Muscle of back (tissue), 13 donors: Measurements from ENCODE around the gene HIPK2. TPM values are rescaled to one million over a fixed set of nuclear protein-coding genes. Genes with fewer than 3 reads are reported as not detected.

Experiments
- DNase-seq, 3 donors: peaks; one replicate each; pipeline versions ENCODE4 v3.0.0 to v3.0.0-alpha.2; 2013
- long read RNA-seq, 9 donors: transcript quantifications; one replicate each; lab custom pipeline, GENCODE V29; 2026
- polyA plus RNA-seq, 10 donors: library from polyadenylated mRNA; unstranded; fragments of 120-200 nt; gene quantifications; one replicate each; pipeline ENCODE4 v1.2.1, GENCODE V29; 2013; ENCODE audit not compliant: insufficient read length in 10 of 10

HIPK2 gene
- 10 to 100 TPM in 9 of 10 donors, 1 to 10 TPM in 1; 8.2 to 13.3 (median 11.9) TPM for polyA plus RNA-seq
- long read RNA-seq, donor 1: 0 reads
- long read RNA-seq, donor 2: 0 reads
- long read RNA-seq, donor 3: 0 reads
- long read RNA-seq, donor 4: 0 reads
- long read RNA-seq, donor 5: 0 reads
- long read RNA-seq, donor 6: 0 reads
- long read RNA-seq, donor 7: 0 reads
- long read RNA-seq, donor 8: 0 reads
- long read RNA-seq, donor 9: 0 reads

DNA sequence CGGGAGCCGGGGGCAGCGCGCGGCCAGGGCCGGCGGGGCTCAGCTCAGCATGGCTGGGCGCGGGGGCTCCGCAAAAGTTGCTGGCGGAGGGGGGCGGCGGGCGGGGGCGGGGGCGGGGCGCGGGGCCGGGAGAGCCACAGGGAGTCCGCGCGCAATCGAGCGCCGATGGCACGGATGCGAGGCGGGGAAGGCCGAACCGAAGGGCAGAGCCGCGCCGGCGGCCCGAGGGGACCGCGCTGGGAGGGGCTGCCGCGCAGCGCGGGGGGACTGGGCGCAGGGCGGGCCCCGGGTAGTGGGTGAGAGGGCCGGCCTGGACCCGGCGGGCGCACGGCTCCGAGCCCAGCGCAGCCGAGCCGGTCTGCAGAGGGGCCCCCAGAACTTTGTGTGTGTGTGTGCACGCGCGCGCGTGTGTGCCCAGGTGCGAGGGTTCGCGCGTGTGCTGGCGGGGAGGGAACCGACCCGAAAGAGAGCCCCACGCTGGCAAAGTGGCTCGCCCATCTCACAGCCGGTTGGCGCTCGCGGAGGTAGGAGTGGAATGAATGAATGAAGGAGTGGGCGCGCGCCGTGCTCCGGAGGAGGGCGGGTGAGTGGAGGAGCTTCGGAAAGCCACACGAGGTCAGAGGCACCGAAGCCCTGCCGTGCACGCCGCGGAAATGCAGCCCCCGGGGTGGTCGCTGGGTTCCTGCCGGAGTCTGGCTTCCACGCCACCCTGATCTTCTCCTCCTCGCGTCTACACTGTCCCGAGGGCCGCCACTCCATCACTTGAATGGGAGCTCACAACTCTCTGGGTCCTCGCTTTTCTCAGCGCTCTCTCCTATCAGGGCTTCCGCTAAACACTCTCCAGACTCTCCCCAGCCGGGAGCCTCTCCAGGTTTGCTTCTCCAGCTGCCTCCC, at the start of gene HIPK2:
TSS of gene HIPK2 (minus strand) at position 51 of the 894 bp plus-strand sequence. CDS start 375 bp downstream, outside the sequence.
- DNase-seq: peak; percentile 67 to 90 (median 86)

- DNase-seq: no peak
Observed at GRCh38 chr7:139827042-139827441, 49.2 kb upstream of the HIPK2 start.

DNA sequence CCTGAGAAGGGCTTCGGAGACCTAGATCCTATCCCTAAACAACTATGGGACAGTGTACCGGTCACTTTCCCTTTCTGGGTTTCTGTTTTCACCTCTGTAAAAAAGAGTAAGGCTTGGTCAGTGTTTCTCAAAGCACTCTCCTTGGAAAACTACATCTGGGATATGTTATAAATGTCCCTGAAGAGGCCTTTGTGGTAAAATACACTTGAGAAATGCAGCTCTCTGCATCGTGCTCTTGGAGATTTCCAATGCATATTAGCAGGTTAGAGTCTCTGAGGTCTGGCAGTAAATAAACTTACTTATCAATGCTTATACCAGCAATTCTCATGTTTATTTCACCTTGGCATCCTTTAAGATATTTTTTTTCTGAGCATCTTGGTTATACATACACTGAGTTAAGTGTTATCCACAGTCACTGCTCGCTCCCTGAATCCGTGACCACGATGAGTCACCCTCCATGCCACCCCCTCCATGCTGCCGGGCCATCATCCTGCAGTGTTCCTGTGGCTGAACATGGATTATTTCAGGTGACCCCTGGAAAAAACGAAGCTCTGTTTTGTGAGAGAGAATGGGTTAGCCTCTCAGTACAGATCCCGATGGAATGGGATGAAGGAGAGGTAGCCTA, 48.0 kb upstream of the HIPK2 start:
- no peak for DNase-seq

GRCh38 chr7:139823959-139824521, 46.2 kb upstream of the HIPK2 start:
- DNase-seq: no peak

- no peak for DNase-seq
Observed at GRCh38 chr7:139822855-139823254, 45.1 kb upstream of the HIPK2 start.

GRCh38 chr7:139821349-139822105, 43.7 kb upstream of the HIPK2 start:
- no peak for DNase-seq

- DNase-seq: no peak
Observed at GRCh38 chr7:139820089-139820488, 42.3 kb upstream of the HIPK2 start.

GRCh38 chr7:139817249-139817648, 39.5 kb upstream of the HIPK2 start:
- no peak for DNase-seq

- DNase-seq: no peak
Observed at GRCh38 chr7:139813689-139814088, 35.9 kb upstream of the HIPK2 start.

DNA sequence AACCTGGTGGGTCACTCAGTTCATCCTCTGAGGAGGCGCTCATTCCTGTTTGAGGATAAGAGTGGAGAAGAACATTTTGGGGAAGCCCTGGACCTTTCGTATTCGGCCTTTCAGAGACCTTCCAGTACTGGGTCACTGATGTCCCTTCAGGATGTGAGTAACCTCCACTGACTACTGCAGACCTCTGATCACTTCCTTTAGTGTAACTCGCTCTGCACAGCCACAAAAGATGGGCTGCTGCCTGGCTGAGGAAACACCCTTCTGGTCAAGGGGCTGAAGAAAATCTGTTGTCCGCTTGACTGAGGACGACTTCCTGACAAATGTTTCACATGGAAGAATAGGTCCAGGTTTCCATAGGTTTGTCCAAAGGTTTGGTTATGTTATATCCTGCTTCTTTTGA, 35.4 kb upstream of the HIPK2 start:
- no peak for DNase-seq

- no peak for DNase-seq
Observed at GRCh38 chr7:139811066-139811465, 33.3 kb upstream of the HIPK2 start.

DNA sequence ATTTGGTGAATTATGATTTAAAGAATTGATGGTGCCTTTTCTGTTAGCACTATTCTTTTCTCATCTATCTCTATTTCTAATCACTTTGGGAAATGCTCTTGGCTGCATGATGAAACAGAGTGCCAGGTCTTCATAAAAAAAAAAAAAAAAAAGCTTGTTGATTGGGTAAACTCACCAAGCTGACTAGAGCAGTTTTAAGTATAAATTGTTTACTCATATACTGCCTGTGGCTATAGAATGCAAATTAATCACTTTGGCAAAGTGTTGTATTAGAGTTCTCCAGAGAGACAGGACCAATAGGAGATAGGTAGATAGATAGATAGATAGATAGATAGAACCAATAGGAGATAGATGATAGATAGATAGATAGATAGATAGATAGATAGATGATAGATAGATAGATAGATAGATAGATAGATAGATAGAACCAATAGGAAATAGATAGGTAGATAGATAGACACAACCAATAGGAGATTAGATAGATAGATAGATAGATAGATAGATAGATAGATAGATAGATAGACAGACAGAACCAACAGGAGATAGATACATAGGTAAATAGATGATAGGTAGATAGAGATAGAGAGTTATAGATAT, 31.1 kb upstream of the HIPK2 start:
- DNase-seq: no peak

DNA sequence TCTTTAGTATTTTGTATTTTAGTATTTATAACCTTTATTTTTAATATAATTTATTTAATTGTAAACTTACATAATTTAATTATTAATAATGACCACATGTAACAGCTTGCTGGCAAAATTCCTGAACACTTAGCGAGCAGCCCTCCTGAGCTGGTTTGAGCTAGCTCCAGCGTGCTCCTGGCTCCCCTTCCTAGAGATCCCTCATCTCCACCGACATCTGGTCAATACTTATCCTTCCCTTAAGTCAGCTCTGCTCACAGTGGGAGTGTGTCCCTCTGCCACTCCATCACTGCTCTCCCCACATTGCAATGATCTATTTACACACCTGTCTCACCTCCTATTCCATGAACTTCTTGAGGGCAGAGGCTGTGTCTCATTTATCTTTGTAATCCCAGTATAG, 30.6 kb upstream of the HIPK2 start:
- no peak for DNase-seq

GRCh38 chr7:139807009-139807408, 29.2 kb upstream of the HIPK2 start:
- no peak for DNase-seq

- no peak for DNase-seq
Observed at GRCh38 chr7:139804571-139804970, 26.8 kb upstream of the HIPK2 start.

GRCh38 chr7:139799586-139799985, 21.8 kb upstream of the HIPK2 start:
- DNase-seq: no peak

DNA sequence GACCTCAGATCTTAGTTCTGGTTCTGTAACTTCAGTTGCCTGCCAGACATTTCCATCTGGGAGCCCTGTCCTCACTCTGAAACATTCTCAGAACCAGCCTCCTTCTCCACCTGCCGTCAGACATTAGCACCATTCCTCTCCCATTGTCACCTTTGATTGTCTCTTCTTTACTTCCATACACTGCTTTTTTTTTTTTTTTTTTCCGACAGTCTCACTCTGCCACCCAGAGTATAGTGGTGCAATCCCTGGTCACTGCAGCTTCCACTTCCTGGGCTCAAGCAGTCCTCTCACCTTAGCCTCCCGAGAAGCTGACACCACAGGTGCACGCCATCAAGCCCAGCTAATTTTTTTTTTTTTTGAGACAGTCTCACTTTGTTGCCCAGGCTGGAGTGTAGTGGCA, 21.1 kb upstream of the HIPK2 start:
- no peak for DNase-seq

GRCh38 chr7:139798221-139798620, 20.4 kb upstream of the HIPK2 start:
- no peak for DNase-seq

- DNase-seq: no peak
Observed at GRCh38 chr7:139797607-139798006, 19.8 kb upstream of the HIPK2 start.

DNA sequence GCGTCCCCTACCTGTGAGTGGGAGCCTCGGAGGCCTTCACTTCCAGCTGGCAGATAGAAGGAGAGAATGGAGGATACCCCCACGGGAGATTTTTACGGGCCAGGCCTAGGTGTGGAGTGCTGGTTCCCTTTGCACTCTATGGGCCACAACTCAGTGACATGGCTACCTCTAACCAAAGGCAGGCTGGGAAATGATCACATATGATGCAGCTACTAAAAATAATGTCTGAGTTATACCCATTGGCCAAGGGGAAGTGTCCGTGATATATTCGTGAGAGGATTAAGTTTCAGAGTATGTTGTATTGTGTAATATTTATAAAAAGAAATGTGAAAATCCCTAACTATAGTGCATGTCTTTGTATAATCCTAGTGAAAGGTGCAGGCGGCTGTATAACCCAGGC, 13.5 kb upstream of the HIPK2 start:
- DNase-seq: no peak

- DNase-seq: no peak
Observed at GRCh38 chr7:139784648-139785047, 6.8 kb upstream of the HIPK2 start.
